Neural progenitor cell (in vitro differentiated cells): ENCODE measurements around the gene MAGIX. TPM values are rescaled to one million over a fixed set of nuclear protein-coding genes. Genes with fewer than 3 reads are reported as not detected.

ENCODE experiments used
- DNase-seq: peaks from one replicate; pipeline ENCODE4 v3.0.0-alpha.2; 2016; ENCODE audit warnings: low spot score
- H2AFZ ChIP-seq: fragments of 200-600 bp; sonication (generic); replicated peaks from 2 replicates; pipeline ENCODE4 v1.6.1; 2016; ENCODE audit warnings: antibody characterized with exemption
- H3F3A ChIP-seq: fragments of 200-600 bp; sonication (generic); 2 replicates; pipeline ENCODE4 v1.6.1; 2016; ENCODE audit warnings: antibody characterized with exemption, low read depth
- H3K27ac ChIP-seq: fragments of 200-600 bp; sonication (generic); 2 replicates; pipeline ENCODE4 v1.5.1; 2016; ENCODE audit warnings: mild to moderate bottlenecking
- H3K27me3 ChIP-seq: fragments of 200-600 bp; sonication (generic); 2 replicates; pipeline ENCODE4 v1.6.1; 2016; ENCODE audit warnings: mild to moderate bottlenecking, moderate library complexity
- H3K36me3 ChIP-seq: fragments of 200-600 bp; sonication (generic); 2 replicates; pipeline ENCODE4 v1.5.1; 2016
- H3K4me1 ChIP-seq: fragments of 200-600 bp; sonication (generic); 2 replicates; pipeline ENCODE4 v1.6.1; 2016; ENCODE audit warnings: mixed run types
- H3K4me2 ChIP-seq: fragments of 200-600 bp; sonication (generic); 2 replicates; pipeline ENCODE4 v1.6.1; 2016
- H3K4me3 ChIP-seq: fragments of 200-600 bp; sonication (generic); 2 replicates; pipeline ENCODE4 v1.5.1; 2016
- H3K79me2 ChIP-seq: fragments of 200-600 bp; sonication (generic); 2 replicates; pipeline ENCODE4 v1.6.1; 2016; ENCODE audit warnings: low read depth
- H3K9ac ChIP-seq: fragments of 200-600 bp; sonication (generic); 2 replicates; pipeline ENCODE4 v1.6.1; 2016
- H3K9me3 ChIP-seq: fragments of 200-600 bp; sonication (generic); 2 replicates; pipeline ENCODE4 v1.5.1; 2016; ENCODE audit warnings: low read depth
- H4K20me1 ChIP-seq: fragments of 200-600 bp; sonication (generic); 2 replicates; pipeline ENCODE4 v1.6.1; 2016; ENCODE audit warnings: low read depth
- H3K27ac Mint-ChIP-seq: 3 replicates; pipeline ENCODE4 v1.8.0; 2021; ENCODE audit warnings: mixed read lengths
- H3K27me3 Mint-ChIP-seq: 2 replicates; pipeline ENCODE4 v1.8.0; 2022; ENCODE audit warnings: low read depth, mild to moderate bottlenecking, inconsistent platforms, moderate library complexity, mixed read lengths; ENCODE audit not compliant: insufficient read depth
- H3K36me3 Mint-ChIP-seq: 3 replicates; pipeline ENCODE4 v1.8.0; 2021; ENCODE audit warnings: mixed read lengths
- H3K4me1 Mint-ChIP-seq: 3 replicates; pipeline ENCODE4 v1.8.0; 2021; ENCODE audit warnings: mixed read lengths
- H3K4me3 Mint-ChIP-seq: 3 replicates; pipeline ENCODE4 v1.8.0; 2021; ENCODE audit warnings: mild to moderate bottlenecking, moderate library complexity, mixed read lengths
- H3K9me3 Mint-ChIP-seq: 3 replicates; pipeline ENCODE4 v1.8.0; 2020; ENCODE audit warnings: mixed read lengths
- CTCF ChIP-seq: fragments of 200-600 bp; sonication (generic); IDR thresholded peaks from 2 replicates; pipeline ENCODE4 v1.5.1; 2017; ENCODE audit warnings: antibody characterized with exemption, mild to moderate bottlenecking
- EZH2 ChIP-seq: fragments of 200-600 bp; sonication (generic); IDR thresholded peaks from 2 replicates; pipeline ENCODE4 v1.6.1; 2017; ENCODE audit warnings: antibody characterized with exemption, mild to moderate bottlenecking, moderate library complexity
- EZH2phosphoT487 ChIP-seq: fragments of 200-600 bp; sonication (generic); IDR thresholded peaks from 2 replicates; pipeline ENCODE4 v1.6.1; 2017; ENCODE audit warnings: antibody characterized with exemption
- total RNA-seq: library from RNA; depleted of rRNA; stranded (reverse); fragments of >200 nt; gene quantifications from 2 replicates; pipeline ENCODE4 v1.2.3, GENCODE V29; 2015; ENCODE audit warnings: low replicate concordance

Gene MAGIX
- 1.4 and 1.5 TPM in 2 replicates for total RNA-seq

- no peak within 1 kb of the TSS for H3K9ac ChIP-seq
- peak within 1 kb of the TSS; percentile 41 for H3K4me3 ChIP-seq
- peaks cover 10% of the 10 kb centered on the region for H3K4me1 ChIP-seq
- H3K36me3 ChIP-seq, result no peaks in the 10 kb centered on the region
- no peaks in the 10 kb centered on the region for H3K36me3 Mint-ChIP-seq
- H2AFZ ChIP-seq, result no peak within 1 kb of the TSS
- no peaks in the 10 kb centered on the region for H3K9me3 ChIP-seq
- TF ChIP-seq CTCF (no peak), EZH2phosphoT487 (no peak), EZH2 (no peak)
- H3K4me1 Mint-ChIP-seq, result peaks cover 14% of the 10 kb centered on the region
- H3K27ac ChIP-seq, result no peak within 1 kb of the TSS
- peak within 1 kb of the TSS; percentile 65 for H3K4me3 Mint-ChIP-seq
- H3K27me3 ChIP-seq, result peaks cover 55% of the 10 kb centered on the region
- DNase-seq, result no peak
- H3K27me3 Mint-ChIP-seq, result peaks cover 9% of the 10 kb centered on the region
- peaks cover 19% of the 10 kb centered on the region for H3K9me3 Mint-ChIP-seq
- H3K27ac Mint-ChIP-seq, result no peak within 1 kb of the TSS
- H3K4me2 ChIP-seq, result peak within 1 kb of the TSS; percentile 54
- no peaks in the 10 kb centered on the region for H4K20me1 ChIP-seq
- H3K79me2 ChIP-seq, result no peaks in the 10 kb centered on the region
- peaks cover 5% of the 10 kb centered on the region for H3F3A ChIP-seq
These were observed at the start of gene MAGIX for GRCh38 chrX:49162620-49163019. MAGIX (plus strand) TSS chrX:49162758; CDS start chrX:49162890, 132 bp downstream.

DNA sequence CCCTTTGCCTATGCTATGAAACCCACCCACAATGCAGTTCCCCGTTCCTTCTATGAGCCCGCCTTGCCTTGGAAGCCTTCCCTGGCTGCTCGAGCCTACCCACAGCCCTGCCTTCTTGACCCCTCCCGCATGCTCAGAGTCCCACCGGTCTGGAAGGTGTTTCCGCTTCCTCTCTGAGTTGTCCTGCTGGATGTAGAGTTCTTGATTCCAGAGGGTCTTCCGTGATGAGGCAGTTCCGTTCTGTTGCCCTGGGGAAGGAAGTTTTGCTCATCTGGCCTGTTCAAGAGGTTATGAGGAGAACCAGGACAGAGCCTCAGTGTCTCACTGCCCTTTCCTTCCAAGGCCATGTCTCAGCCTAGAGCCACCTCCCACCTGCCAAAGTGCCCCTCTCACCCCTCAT lies 46.5 kb upstream of the MAGIX start:
- no peaks in the 10 kb centered on the region for H3K36me3 ChIP-seq
- H3K36me3 Mint-ChIP-seq, result peaks cover 22% of the 10 kb centered on the region
- H3K27me3 Mint-ChIP-seq, result peaks cover 7% of the 10 kb centered on the region
- no peak overlapping the region for H3K27ac ChIP-seq
- peaks cover 9% of the 10 kb centered on the region for H3K9me3 Mint-ChIP-seq
- H3K9me3 ChIP-seq, result no peaks in the 10 kb centered on the region
- peaks cover 5% of the 10 kb centered on the region for H3K4me1 Mint-ChIP-seq
- DNase-seq, result no peak
- no peaks in the 10 kb centered on the region for H3F3A ChIP-seq
- no peak overlapping the region for H3K9ac ChIP-seq
- H3K4me1 ChIP-seq, result no peaks in the 10 kb centered on the region
- no peak overlapping the region for H3K4me2 ChIP-seq
- no peak overlapping the region for H3K4me3 Mint-ChIP-seq
- H3K4me3 ChIP-seq, result no peak overlapping the region
- no peak for TF ChIP-seq EZH2phosphoT487
- no peak for TF ChIP-seq CTCF
- TF ChIP-seq EZH2, result no peak
- H3K27ac Mint-ChIP-seq, result no peak overlapping the region
- H3K79me2 ChIP-seq, result no peaks in the 10 kb centered on the region
- no peak overlapping the region for H2AFZ ChIP-seq
- no peaks in the 10 kb centered on the region for H3K27me3 ChIP-seq
- H4K20me1 ChIP-seq, result no peaks in the 10 kb centered on the region

GRCh38 chrX:49116716-49117115 lies 45.8 kb upstream of the MAGIX start:
- Histone ChIP-seq H3K9ac (no peak overlapping the region), H3K27ac (no peak overlapping the region), H3K79me2 (no peaks in the 10 kb centered on the region), H3K4me2 (no peak overlapping the region), H2AFZ (no peak overlapping the region), H3K36me3 (no peaks in the 10 kb centered on the region), H3K4me1 (no peaks in the 10 kb centered on the region), H4K20me1 (no peaks in the 10 kb centered on the region), H3K4me3 (no peak overlapping the region), H3K9me3 (no peaks in the 10 kb centered on the region), H3K27me3 (no peaks in the 10 kb centered on the region), H3F3A (no peaks in the 10 kb centered on the region)
- Mint-ChIP-seq H3K9me3 (peaks cover 12% of the 10 kb centered on the region), H3K27ac (no peak overlapping the region), H3K4me1 (peaks cover 5% of the 10 kb centered on the region), H3K4me3 (no peak overlapping the region), H3K36me3 (peaks cover 25% of the 10 kb centered on the region), H3K27me3 (peaks cover 6% of the 10 kb centered on the region)
- TF ChIP-seq EZH2phosphoT487 (no peak), EZH2 (no peak), CTCF (no peak)
- no peak for DNase-seq
